Breast epithelium (tissue), 4 donors: Measurements from ENCODE around the gene ARHGDIA. TPM values are rescaled to one million over a fixed set of nuclear protein-coding genes. Genes with fewer than 3 reads are reported as not detected.
A peak's percentile ranks its signal among the peaks of the same experiment; 100 is the strongest.

Experiments
- DNase-seq, 2 donors: peaks; one replicate each; pipeline ENCODE4 v3.0.0-alpha.2; 2019; ENCODE audit warnings: low spot score in 2 of 2
- H3K27ac ChIP-seq, 2 donors: fragments of 200-600 bp; sonication (generic) in 1 of 2; one replicate each; pipeline ENCODE4 v1.5.1; 2016 to 2019; ENCODE audit warnings: mild to moderate bottlenecking in 1 of 2
- H3K27me3 ChIP-seq, 2 donors: fragments of 200-600 bp; sonication (generic) in 1 of 2; one replicate each; pipeline versions ENCODE4 v1.5.1 to v1.6.0; 2017 to 2019; ENCODE audit warnings: control low read depth in 1 of 2, mild to moderate bottlenecking in 1 of 2
- H3K36me3 ChIP-seq: fragments of 200-600 bp; one replicate; pipeline ENCODE4 v1.5.1; 2019
- H3K4me1 ChIP-seq, 2 donors: fragments of 200-600 bp; sonication (generic); one replicate each; pipeline ENCODE4 v1.5.1; 2016 to 2019; ENCODE audit warnings: control low read depth in 1 of 2
- H3K4me3 ChIP-seq, 3 donors: fragments of 200-600 bp; sonication (generic); 1 replicate in 2 of 3; 2 replicates in 1 of 3; pipeline ENCODE4 v1.5.1; 2016 to 2019; ENCODE audit warnings: mild to moderate bottlenecking in 3 of 3, moderate library complexity in 2 of 3
- H3K9me3 ChIP-seq, 2 donors: fragments of 200-600 bp; sonication (generic) in 1 of 2; one replicate each; pipeline ENCODE4 v1.5.1; 2016 to 2019; ENCODE audit warnings: control low read depth in 1 of 2
- CTCF ChIP-seq, 3 donors: fragments of 450-650 bp; IDR thresholded peaks; one replicate each; pipeline ENCODE4 v1.5.1; 2016 to 2017; ENCODE audit warnings: antibody characterized with exemption in 3 of 3, mild to moderate bottlenecking in 3 of 3, moderate library complexity in 3 of 3
- POLR2A ChIP-seq: fragments of 450-650 bp; IDR thresholded peaks from one replicate; pipeline ENCODE4 v1.6.1; 2016; ENCODE audit warnings: antibody characterized with exemption, mild to moderate bottlenecking, moderate library complexity
- POLR2AphosphoS5 ChIP-seq, 3 donors: sonication (generic); formaldehyde crosslinking; IDR thresholded peaks; one replicate each; pipeline ENCODE4 v1.6.1; 2017; ENCODE audit warnings: antibody characterized with exemption in 3 of 3
- intact Hi-C: fragments of 100-400 bp; cut with DNase I; formaldehyde crosslinking; loops from one replicate; pipeline ENCODE4 v1.15.1; 2023; ENCODE audit warnings: low total_unique reads
- total RNA-seq, 3 donors: library from RNA; depleted of rRNA; stranded (reverse); fragments of >200 nt; gene quantifications; one replicate each; pipeline ENCODE4 v1.1.0, GENCODE V29; 2016

The ARHGDIA gene
- total RNA-seq, 3 donors from 2014 or later, result 67.0 to 135 (median 124) TPM

- intact Hi-C loops, result no loop called here
- H3K4me3 ChIP-seq, result no peak overlapping the region
- no peaks in the 10 kb centered on the region for H3K9me3 ChIP-seq
- peaks cover 10 to 15% of the 10 kb centered on the region in 2 donors for H3K4me1 ChIP-seq
- TF ChIP-seq POLR2AphosphoS5 (IDR thresholded peaks at IDR 0.05), result peak in 1 of 3 donors; percentile 35
- TF ChIP-seq POLR2A, result no peak
- peak in 1 of 3 donors; percentile 52 for TF ChIP-seq CTCF (IDR thresholded peaks at IDR 0.05)
- H3K27ac ChIP-seq, result peak overlapping the region; percentile 33 to 58
- DNase-seq, result peak in 1 of 2 donors; percentile 90
- no peaks in the 10 kb centered on the region for H3K36me3 ChIP-seq
- H3K27me3 ChIP-seq, result no peaks in the 10 kb centered on the region
These were observed 16.0 kb downstream of the ARHGDIA start for GRCh38 chr17:81854974-81855774.

- Histone ChIP-seq H3K4me3 (no peak overlapping the region), H3K27me3 (no peaks in the 10 kb centered on the region), H3K4me1 (no peaks in the 10 kb centered on the region), H3K9me3 (no peaks in the 10 kb centered on the region), H3K36me3 (no peaks in the 10 kb centered on the region), H3K27ac (no peak overlapping the region)
- no peak for DNase-seq
- TF ChIP-seq CTCF (IDR thresholded peaks at IDR 0.05), result no peak
- no peak for TF ChIP-seq POLR2A
- no peak for TF ChIP-seq POLR2AphosphoS5 (IDR thresholded peaks at IDR 0.05)
- intact Hi-C loops, result no loop called here
These were observed 18.9 kb downstream of the ARHGDIA start for GRCh38 chr17:81852237-81852636.

- Histone ChIP-seq H3K27ac (no peak overlapping the region), H3K4me1 (no peaks in the 10 kb centered on the region), H3K27me3 (no peaks in the 10 kb centered on the region), H3K36me3 (peaks cover 5% of the 10 kb centered on the region), H3K4me3 (no peak overlapping the region), H3K9me3 (no peaks in the 10 kb centered on the region)
- intact Hi-C loops, result no loop called here
- no peak for TF ChIP-seq POLR2A
- TF ChIP-seq CTCF (IDR thresholded peaks at IDR 0.05), result no peak
- TF ChIP-seq POLR2AphosphoS5 (IDR thresholded peaks at IDR 0.05), result no peak
- no peak for DNase-seq
These were observed 19.7 kb downstream of the ARHGDIA start for GRCh38 chr17:81851423-81851822.

GRCh38 chr17:81849457-81849856 lies 21.7 kb downstream of the ARHGDIA start:
- intact Hi-C loops, result no loop called here
- H3K9me3 ChIP-seq, result no peaks in the 10 kb centered on the region
- DNase-seq, result no peak
- H3K36me3 ChIP-seq, result peaks cover 5% of the 10 kb centered on the region
- TF ChIP-seq POLR2AphosphoS5 (IDR thresholded peaks at IDR 0.05), result no peak
- TF ChIP-seq CTCF (IDR thresholded peaks at IDR 0.05), result no peak
- H3K4me1 ChIP-seq, result no peaks in the 10 kb centered on the region
- H3K27me3 ChIP-seq, result no peaks in the 10 kb centered on the region
- no peak overlapping the region for H3K27ac ChIP-seq
- no peak overlapping the region for H3K4me3 ChIP-seq
